ENCODE results near the gene TOM1.

DNA sequence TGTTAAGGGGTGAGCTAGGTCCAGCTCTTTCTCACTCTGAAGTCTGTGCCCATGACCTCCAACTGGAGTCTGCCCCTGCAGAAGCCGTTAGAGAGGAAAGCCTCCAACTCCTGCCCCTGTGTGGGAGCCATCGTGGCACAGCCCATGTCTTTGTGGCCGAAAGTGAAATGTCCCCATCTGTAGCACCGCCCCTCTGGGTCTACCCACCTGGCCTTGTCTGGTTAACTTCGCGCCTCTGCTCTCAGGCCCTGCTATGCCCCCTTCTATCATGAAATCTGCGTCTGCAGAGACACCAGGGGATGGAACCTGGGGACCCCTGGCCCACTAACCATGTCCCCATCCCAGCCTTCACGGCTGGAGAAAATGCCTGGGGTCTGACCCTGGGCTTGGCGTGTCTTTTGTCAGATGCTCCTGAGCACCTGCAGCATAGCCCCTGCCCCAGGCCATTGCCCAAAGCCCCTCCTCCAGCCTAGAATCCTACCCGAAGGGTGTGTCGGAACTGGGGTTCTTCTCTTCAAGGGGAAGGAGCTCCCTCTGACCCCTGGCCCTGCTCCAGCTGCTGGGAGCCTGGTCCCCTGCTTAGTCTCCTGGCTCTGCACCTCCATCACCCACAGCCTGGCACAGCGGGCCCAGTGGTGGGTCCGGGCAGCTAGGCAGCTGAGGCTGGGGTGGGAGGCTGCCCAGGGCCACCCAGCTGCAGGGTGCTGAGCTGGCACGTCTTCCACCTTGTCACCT lies 45.4 kb downstream of the TOM1 start:
- TF ChIP-seq, protein P1, sequence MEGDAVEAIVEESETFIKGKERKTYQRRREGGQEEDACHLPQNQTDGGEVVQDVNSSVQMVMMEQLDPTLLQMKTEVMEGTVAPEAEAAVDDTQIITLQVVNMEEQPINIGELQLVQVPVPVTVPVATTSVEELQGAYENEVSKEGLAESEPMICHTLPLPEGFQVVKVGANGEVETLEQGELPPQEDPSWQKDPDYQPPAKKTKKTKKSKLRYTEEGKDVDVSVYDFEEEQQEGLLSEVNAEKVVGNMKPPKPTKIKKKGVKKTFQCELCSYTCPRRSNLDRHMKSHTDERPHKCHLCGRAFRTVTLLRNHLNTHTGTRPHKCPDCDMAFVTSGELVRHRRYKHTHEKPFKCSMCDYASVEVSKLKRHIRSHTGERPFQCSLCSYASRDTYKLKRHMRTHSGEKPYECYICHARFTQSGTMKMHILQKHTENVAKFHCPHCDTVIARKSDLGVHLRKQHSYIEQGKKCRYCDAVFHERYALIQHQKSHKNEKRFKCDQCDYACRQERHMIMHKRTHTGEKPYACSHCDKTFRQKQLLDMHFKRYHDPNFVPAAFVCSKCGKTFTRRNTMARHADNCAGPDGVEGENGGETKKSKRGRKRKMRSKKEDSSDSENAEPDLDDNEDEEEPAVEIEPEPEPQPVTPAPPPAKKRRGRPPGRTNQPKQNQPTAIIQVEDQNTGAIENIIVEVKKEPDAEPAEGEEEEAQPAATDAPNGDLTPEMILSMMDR (IDR thresholded peaks at IDR 0.05; ENCODE audit: low read depth, low read length), result no peak
- no peak for TF ChIP-seq POLR2A (IDR thresholded peaks at IDR 0.05; ENCODE audit: extremely low read depth, insufficient read length)
- TF ChIP-seq, protein P2, sequence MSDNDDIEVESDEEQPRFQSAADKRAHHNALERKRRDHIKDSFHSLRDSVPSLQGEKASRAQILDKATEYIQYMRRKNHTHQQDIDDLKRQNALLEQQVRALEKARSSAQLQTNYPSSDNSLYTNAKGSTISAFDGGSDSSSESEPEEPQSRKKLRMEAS (IDR thresholded peaks at IDR 0.05; ENCODE audit: low read depth, low read length), result no peak
